Astrocyte (in vitro differentiated cells and primary cell): ENCODE measurements around the gene TNNT3.

ENCODE experiments used
- CTCF ChIP-seq: IDR thresholded peaks from 2 replicates; pipeline ENCODE4 v1.5.1; 2011; ENCODE audit warnings: low read depth, mild to moderate bottlenecking, inconsistent platforms, low read length, moderate library complexity; ENCODE audit not compliant: insufficient read depth
- EZH2 ChIP-seq: IDR thresholded peaks from 2 replicates; pipeline ENCODE4 v1.6.1; 2012; ENCODE audit warnings: mild to moderate bottlenecking, low read length, inconsistent platforms; ENCODE audit not compliant: insufficient read depth

GRCh38 chr11:1891831-1892115, 27.7 kb upstream of the TNNT3 start, which contains the start of gene PRR33:
- TF ChIP-seq CTCF (no peak), EZH2 (no peak)
